HG02938 (cell line): ENCODE results near the gene PDCD1.

ENCODE experiments used
- ATAC-seq: cut with Tn5 transposase; IDR thresholded peaks from one replicate; pipeline ENCODE4 v1.9.1; 2021; ENCODE audit warnings: mild to moderate bottlenecking, moderate library complexity; ENCODE audit not compliant: unreplicated experiment

PDCD1 gene

DNA sequence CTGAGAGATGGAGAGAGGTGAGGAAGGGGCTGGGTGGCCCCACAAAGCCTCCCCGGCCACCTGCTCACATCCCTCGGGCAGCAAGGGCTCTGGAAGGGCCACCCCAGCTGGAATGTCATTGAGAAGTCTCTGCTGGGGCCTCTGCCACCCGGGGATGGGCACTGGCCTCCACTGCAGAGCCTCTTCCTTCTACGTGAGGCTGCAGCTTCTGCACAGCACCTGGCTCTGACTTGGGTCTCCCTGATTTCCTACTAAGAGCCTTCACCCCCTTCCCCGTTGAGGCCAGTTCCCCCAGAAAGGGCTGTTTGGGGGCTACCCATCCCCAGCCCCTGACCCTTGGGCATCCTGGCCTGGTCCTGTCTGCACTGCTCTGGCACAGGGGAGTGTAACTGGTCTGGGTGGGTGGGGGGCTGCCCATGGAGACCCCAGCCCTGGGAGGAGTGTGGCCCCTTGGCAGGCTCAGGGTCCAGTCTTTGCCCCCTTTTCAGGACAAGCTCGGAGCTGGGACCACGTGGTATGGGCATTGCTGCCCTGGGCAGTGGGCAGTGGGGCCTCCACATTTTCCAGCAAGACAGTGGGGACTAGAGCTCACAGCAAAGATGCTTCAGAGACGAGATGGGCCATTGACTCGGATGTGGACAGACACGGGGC, 5.6 kb downstream of the PDCD1 start:
- no peak for ATAC-seq

DNA sequence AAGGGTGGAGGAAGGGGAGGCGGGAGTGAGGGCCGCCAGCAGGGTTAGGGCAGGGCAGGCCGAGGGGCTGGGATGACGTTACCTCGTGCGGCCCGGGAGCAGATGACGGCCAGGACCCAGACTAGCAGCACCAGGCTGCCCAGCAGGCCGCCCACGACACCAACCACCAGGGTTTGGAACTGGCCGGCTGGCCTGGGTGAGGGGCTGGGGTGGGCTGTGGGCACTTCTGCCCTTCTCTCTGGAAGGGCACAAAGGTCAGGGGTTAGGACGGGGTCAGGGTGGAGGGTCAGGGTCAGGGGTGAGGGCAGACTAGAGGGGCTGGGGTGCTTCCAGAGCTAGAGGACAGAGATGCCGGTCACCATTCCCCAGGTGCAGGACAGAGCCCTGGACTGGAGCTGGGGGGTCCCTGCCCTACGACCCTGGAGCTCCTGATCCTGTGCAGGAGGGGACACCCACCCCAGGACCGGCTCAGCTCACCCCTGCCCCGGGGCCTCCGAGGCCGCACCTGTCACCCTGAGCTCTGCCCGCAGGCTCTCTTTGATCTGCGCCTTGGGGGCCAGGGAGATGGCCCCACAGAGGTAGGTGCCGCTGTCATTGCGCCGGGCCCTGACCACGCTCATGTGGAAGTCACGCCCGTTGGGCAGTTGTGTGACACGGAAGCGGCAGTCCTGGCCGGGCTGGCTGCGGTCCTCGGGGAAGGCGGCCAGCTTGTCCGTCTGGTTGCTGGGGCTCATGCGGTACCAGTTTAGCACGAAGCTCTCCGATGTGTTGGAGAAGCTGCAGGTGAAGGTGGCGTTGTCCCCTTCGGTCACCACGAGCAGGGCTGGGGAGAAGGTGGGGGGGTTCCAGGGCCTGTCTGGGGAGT, 6.3 kb downstream of the PDCD1 start:
- ATAC-seq, result no peak

DNA sequence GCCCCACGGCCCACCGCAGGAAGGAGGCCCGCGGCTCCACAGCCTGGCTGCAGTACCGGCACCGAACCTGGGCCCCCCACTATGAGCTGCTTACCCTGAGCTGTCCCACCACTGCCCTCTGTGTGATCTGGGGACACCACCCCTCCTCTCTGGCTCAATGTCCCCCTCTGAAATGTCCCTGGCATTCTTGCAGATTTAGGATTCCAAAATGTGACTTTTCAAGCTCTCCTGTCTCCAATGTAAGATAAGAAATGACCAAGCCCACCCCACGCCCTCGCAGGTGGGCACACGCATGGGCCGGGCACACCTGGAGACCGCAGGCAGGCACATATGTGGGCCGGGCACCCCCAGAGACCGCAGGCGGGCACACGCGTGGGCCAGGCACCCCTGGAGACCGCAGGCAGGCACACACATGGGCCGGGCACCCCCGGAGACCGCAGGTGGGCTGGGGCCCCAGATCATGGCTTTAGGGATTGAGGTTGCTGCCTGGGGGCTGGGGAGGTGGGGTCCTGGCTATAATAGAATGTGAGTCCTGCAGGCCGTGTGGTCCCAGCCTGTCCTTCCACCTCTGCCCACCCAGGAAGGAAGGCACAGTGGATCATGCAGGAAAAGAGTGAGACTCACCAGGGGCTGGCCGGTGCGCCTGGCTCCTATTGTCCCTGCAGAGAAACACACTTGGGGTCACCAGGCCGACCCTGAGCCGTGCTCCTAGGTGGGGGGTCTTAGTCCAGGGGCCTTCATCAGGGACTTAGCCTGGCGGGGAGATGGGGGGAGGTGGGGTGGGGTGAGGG, 7.2 kb downstream of the PDCD1 start:
- no peak for ATAC-seq

DNA sequence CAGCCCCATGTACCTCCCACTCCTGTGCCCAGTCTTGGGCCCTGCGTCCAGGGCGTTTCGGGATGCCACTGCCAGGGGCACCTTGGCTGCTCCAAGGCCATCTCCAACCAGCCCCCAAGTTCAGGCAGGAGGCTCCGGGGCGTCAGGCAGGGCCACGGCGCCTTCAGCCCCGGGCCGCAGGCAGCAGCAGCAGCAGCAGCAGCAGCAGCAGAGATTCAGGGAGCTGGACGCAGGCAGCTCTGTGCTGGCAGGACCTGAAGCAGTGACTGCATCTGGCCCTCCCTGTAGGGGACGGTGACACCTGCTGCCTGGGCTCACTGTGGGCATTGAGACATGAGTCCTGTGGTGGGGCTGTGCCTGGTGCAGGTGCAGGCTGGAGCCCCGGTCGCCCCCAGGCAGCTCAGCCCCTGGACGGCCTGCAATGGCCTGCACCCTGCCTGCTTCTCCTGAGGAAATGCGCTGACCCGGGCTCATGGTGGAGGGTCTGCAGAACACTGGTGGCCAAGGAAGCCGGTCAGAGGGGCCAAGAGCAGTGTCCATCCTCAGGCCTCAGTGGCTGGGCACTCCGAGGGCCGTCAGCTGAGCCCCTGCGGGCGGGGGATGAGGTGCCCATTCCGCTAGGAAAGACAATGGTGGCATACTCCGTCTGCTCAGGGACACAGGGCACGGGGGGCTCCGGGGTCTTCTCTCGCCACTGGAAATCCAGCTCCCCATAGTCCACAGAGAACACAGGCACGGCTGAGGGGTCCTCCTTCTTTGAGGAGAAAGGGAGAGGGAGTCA, 8.0 kb downstream of the PDCD1 start:
- no peak for ATAC-seq

DNA sequence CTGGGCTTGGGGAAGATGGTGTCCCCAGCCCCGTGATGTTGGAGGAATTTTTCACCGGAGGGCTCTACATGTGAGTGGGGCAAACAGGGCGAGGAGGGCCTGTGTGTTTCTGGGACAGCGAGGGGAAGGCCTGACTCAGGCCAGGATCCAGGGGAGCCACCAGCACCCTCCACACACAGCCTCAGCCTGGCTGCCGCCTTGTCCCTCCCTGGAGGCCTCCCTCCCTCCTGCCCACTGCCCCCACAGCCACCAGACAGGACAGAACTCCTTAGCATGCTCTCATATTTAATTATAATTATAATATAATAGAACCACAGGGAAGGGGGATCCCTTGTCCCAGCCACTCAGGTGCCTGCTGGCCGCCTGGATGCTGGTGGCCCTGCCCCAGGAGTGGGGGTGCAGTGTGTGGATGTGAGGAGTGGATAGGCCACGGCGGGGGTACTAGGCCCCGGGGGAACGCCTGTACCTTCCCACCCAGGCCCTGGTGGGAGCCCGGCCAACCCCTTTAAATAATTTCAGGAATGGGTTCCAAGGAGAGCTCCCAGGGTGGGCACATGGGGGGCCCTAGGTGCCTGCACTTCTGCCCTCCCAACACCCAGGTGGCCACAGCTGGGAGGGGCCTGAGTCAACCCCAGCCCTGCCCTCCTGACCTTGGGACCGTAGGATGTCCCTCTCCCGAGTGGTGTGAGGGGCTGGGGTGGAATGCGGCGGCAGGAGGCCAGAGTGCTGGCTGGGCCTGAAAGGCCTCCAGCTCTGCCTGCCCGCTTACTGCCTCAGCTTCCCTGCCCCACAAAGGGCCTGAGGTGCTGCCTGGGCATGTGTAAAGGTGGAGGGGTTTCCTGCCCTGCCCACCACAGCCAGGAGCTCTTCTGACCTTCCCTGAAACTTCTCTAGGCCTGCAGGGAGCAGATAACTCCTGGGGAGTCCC, 8.8 kb downstream of the PDCD1 start:
- ATAC-seq, result no peak

DNA sequence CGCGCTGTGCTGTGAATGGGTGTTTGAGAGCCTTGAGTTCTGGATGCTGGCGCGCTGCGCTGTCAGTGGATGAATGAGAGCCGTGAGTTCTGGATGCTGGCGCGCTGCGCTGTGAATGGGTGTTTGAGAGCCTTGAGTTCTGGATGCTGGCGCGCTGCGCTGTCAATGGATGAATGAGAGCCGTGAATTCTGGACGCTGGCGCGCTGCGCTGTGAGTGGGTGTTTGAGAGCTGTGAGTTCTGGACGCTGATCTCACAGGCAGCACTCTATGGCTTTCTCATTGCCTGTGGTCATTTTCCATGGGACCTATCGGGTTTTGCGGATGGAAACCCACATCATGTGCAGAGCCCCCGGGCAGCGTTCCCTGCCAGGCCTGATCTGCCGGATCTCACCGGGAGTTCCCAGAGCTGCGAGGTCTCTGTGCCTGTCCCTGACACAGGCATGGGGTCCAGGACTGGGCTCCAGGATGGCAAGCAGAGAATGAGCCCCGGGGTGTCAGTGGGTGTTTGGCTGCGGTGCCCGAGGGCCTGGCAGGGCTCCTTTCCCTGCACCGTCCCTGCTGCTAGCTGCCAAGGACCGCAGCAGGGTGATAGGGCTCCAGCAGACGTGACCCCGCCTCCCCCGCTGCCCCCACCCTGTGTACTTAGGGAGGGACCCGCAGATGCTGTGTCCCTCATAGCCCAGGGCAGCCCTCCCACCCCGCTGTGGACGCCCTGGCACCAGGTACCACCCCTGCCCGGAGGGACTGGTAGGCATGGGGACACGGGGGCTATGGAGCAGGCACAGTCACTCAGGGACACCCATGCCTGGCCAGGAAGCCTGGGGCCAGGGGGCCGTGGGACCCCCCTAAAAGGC, 9.7 kb downstream of the PDCD1 start:
- no peak for ATAC-seq

DNA sequence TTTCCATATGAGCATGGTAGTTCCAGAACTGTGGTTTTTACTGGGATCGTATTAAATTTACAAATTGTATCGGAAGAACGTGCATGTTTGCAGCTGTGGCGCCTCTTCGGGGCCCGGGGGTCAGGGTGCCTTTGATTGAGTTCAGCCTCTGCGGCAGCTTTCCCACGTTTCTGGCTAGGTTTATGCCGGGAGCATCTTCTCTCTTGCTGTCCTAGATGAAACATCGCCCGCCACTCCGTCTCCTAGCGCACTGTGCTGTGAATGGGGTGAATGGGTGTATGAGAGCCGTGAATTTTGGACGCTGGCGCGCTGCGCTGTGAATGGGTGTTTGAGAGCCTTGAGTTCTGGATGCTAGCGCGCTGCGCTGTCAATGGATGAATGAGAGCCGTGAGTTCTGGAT, 12.3 kb downstream of the PDCD1 start:
- no peak for ATAC-seq

DNA sequence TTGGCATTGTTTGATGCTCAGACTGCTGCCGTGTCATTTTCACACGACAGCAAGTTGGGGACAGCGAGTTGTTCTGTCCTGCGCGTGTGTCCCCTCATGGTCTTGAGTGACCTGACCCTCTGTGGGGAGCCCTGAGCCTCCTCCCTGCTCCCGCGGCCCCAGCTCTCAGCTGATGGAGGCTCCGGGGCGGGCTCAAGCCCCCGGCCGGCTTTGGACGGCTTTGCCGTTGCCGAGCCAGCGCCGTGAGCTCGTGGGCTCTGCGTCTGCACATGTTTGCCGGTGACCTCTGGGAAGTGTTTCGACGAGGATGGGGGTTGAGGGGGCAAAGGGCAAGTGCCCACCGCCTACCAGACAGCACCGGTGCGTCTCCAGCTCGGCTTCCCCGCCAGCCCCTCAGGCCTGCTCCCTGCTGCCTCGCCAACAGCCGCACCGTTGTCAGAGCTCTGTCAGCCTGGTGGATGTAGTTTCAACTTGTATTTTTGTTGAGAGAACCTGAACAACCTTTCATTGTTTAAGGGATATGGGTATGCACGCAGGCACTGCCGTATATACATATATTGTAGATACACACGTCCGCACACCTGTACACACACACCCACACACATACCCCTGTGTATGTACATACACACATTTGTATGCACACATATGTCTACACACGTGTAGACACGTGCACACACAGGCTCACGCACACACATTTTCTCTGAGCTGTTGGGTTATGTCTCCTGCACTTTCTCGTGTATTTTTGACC, 13.7 kb downstream of the PDCD1 start:
- ATAC-seq, result no peak

DNA sequence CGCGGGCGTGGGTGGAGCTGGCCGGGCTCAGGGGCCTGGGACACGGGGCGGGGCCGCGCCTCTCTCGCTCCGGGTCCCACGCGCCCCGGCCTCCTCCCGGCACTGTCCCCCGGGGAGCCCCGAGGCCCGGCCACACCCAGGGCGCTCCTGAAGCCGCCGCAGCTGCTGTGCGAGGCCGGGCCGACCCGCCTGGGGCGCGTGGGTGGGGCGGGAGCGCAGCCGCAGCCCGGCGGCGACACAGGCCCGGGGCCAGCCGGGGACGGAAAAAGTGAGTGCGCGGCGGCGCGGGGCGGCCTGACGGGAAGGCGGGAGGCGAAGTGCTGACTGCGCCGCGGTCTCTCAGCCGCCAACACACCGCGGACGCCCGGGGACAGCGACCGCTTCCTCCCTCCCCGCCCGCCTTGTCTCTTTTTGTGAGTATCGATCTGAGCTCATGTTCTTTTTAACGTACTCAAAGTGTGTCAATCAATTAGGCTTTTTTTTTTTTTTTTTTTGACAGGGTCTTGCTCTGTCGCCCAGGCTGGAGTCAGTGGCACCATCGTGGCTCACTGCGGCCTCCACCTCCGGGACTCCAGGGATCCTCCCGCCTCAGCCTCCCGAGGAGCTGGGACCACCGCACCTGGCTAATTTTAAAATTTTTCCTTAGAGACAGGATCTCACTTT, 14.5 kb downstream of the PDCD1 start:
- no peak for ATAC-seq

DNA sequence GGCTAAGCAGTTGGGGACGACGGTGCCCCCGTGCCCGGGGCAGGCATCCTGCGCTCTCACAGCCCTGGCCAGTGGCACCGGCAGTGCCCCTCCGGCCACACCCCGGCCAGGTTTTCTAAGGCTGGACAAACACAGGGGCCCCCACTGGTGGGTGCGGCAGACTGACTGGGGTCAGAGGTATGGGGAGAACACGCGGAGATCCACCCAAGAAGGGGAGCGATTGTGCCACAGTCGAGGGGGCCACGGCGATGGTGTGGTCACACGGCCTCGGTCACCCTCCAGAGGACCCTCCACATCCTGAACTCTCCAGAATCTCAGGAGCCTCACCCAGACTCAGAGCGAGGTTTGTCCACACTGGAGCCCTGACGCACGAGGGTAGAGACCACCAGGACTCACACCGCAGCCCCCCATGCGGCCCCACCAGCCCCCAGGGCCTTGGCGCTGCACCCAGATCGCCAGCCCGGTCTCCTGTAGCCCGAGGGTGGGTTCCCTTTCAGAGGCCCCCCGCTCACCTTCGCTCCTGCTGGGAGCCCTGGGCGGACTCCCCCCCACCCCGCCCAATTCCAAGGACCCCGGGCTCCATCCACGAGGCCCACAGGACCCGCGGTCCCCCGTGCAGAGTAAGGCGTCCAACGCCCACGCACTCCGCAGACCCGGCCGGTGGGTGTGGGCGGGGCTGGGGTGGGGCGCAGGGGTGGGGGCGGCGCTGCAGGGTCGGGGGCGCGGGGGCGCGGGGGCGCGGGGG, 15.2 kb downstream of the PDCD1 start:
- ATAC-seq, result no peak

DNA sequence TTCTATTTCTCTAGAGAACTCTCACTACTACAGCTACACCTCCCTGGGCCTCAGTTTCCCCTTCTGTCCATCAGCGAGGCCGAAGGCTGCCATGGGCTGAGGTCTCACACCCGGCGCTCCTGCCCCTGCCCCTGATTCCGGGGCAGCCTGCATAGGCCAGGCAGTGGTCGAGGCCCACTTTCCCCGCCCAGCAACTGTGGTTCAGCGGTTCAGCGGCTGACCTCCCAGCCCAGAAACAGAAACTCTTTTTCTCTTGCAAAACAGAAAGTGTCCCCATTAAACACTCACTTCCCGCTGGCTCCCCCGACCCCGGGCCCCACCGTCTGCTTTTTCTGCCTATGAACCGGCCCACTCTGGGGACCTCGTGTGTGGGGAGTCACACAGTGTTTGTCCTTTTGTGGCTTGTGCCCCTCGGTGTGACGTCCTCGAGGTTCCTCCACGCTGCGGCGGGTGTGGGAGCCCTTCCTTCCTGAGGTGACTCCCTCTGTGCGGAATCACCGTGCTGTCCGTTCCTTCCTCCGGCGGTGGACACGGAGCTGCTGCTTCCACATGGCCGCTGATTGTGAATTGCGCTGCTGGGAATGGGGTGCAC, 16.0 kb downstream of the PDCD1 start:
- ATAC-seq, result no peak

DNA sequence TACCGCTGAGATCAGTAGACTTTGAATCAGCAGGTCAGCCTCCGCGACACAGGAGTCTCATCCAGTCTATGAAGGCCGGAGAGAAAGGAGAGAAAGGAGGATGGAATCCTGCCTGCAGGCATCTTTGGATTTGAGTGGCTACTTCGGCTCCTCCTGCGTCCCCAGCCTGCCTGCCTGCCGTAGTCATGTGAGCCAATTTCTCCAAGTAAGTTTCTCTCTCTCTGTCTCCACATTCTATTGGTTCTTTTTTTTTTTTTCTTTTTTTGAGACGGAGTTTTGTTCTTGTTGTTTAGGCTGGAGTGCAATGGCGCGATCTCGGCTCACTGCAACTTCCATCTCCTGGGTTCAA, 16.7 kb downstream of the PDCD1 start:
- ATAC-seq, result no peak

DNA sequence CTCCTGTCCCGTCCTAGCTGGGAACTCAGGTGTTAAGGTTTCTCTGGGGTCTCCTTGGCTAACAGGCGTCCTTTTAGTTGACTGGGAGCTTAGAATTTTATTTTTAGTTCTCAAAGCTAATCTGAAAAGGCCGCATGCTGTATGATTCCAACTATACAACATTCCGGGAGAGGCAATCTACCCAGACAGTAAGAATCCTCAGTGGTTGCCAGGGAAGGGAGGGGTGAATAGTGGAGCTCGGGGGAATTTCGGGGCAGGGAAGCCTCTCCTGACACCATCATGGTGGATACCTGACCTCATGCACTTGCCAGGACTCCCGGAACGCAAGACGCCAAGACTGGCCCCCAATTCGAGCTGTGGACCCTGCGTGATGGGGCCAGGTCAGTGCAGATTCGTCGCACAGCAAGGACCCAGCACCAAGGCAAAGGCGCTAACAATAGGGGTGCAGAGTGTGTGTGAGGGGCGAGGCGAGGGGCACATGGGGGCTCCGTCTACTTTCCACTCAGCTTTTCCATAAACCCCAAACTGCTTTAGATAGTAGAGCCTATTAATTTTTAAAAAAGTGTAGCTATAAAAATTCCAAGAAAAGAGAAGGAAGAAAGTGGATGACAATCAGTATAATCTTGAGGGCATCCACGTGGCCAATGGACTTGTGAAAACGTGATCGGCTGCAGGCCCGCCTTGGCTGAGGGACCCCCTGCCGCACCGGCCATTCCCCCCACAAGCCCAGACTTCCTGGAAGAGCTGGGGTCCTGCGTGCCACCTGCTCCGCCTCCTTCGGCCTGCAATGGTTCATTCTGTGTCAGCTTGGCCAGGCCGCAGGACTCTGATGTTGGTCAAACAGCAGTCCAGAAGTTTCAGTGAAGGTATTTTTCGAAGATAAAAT, 17.3 kb downstream of the PDCD1 start:
- no peak for ATAC-seq

DNA sequence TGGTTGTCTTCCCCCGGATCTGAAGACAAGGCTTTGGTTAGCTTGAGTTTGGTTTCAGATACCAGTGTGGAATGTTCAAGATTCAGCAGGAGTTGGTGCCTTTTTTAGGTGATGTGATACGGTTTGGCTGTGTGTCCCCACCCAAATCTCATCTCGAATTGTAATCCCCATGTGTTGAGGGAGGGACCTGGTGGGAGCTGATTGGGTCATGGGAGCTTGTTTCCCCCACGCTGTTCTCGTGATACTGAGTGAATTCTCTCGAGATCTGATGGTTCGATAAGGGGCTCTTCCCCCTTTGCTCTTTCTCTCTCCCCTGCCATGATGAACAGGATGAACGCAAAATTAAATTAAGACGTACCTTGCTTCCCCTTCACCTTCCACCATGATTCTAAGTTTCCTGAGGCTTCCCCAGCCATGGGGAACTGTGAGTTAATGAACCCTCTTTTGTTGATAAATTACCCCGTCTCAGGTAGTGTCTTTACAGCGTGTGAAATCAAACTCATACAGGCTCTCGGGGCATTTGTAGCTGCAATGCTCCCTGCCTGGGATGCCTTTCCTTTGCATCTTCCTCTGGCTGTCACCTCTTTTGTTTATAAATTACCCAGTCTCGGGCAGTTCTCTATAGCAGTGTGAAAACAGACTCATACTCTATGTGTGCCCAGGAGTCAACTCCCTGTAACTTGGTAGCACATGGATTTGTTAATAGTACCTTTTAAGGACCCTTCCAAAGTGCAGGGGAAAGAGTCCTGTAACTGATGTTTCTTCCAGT, 21.3 kb downstream of the PDCD1 start:
- ATAC-seq, result no peak

DNA sequence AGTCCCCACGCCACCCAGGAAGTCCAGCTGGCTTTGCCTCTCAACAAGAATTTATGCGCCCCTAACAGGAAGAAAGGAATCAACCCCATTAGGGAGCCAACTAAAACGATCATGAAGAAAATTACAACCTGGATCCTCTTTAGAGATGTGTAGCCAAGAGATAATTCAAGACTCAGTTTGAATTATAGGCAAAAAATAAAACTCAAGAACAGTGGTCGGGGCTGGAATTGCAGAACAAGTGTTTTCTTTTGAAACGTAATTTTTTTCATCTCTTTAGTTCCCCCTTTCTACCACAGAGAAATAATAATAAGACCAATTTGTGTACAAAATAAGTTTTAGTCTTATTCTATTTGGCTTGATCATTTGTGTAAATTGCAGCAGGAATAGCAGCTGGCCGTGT, 22.4 kb downstream of the PDCD1 start:
- ATAC-seq, result no peak
